ENCODE measurements around the gene YPEL5. TPM values are rescaled to one million over a fixed set of nuclear protein-coding genes. Genes with fewer than 3 reads are reported as not detected.

YPEL5 gene
- polyA plus RNA-seq, 1 of the 3 experiments (the other 2 are of a cell fraction) = 60.5 TPM

- Histone ChIP-seq H3K4me2 (peak overlapping the region; percentile 73), H3K79me2 (ENCODE audit: insufficient read depth) (peaks cover 75% of the 10 kb centered on the region), H3K9me3 (no peaks in the 10 kb centered on the region), H3K9ac (peak overlapping the region; percentile 19; the same call in 1 of the 2 replicates), H3K4me3 (ENCODE audit: low read depth in 2 of 2, low read length in 1 of 2) (peak overlapping the region in 1 of 2 experiments; percentile 16; a peak in 1 of 4 replicates), H3K9me2 (no peaks in the 10 kb centered on the region), H3K27ac (ENCODE audit: low read depth in 2 of 2, low read length in 1 of 2) (peak overlapping the region in 1 of 2 experiments; percentile 32; a peak in 1 of 4 replicates), H2AFZ (ENCODE audit: low read depth) (no peak overlapping the region), H3K4me1 (ENCODE audit: control insufficient read depth in 1 of 2, insufficient read depth in 2 of 2, low read depth in 1 of 2, low read length in 1 of 2) (peaks cover 26 to 58% of the 10 kb centered on the region in 2 experiments; a peak in 3 of 4 replicates), H3F3A (replicated peaks; ENCODE audit: insufficient read depth) (peaks cover 21% of the 10 kb centered on the region), H4K20me1 (ENCODE audit: insufficient read depth) (peaks cover 59% of the 10 kb centered on the region), H3K36me3 (replicated peaks in 1 of 2; ENCODE audit: control insufficient read depth in 1 of 2, insufficient read depth in 2 of 2, low read length in 1 of 2) (peaks cover 39 to 52% of the 10 kb centered on the region in 2 experiments), H3K27me3 (ENCODE audit: insufficient read depth) (no peaks in the 10 kb centered on the region)
- 32% methylated on average over 1 of the region's 1 CpG for WGBS (ENCODE audit: low lambda C conversion rate)
- no peak for DNase-seq
- ChIA-PET POLR2A (interaction anchor here (0.7 to 1.3 kb wide), 2 partner anchors 12 to 1123 kb away, joined by 3 to 4 read pairs; no protein-coding TSS in a partner anchor), CTCF (interaction anchor here (1.1 to 8.5 kb wide), 7 partner anchors 14 to 565 kb away, joined by 3 to 126 read pairs (median 4); no protein-coding TSS in a partner anchor)
- no peak for TF ChIP-seq RCOR1 (IDR thresholded peaks at IDR 0.05; ENCODE audit: low read length)
- TF ChIP-seq RAD21 (IDR thresholded peaks at IDR 0.05; ENCODE audit: low read length) = no peak
- no peak for TF ChIP-seq USF2 (IDR thresholded peaks at IDR 0.05; ENCODE audit: borderline replicate concordance, low read depth, low read length)
- TF ChIP-seq EP300 (IDR thresholded peaks at IDR 0.05; ENCODE audit: borderline replicate concordance in 1 of 2, low read depth in 1 of 2, low read length in 1 of 2) = no peak
- TF ChIP-seq MAX (IDR thresholded peaks at IDR 0.05; ENCODE audit: low read depth) = no peak
- no peak for TF ChIP-seq MXI1 (IDR thresholded peaks at IDR 0.05; ENCODE audit: low read depth, low read length)
- TF ChIP-seq NFIC (IDR thresholded peaks at IDR 0.05; ENCODE audit: borderline replicate concordance) = no peak
- no peak for TF ChIP-seq IRF3 (IDR thresholded peaks at IDR 0.05; ENCODE audit: low read depth, low read length)
- TF ChIP-seq NRF1 (IDR thresholded peaks at IDR 0.05; ENCODE audit: low read depth, low read length) = no peak
- no peak for TF ChIP-seq POLR2AphosphoS5 (IDR thresholded peaks at IDR 0.05; ENCODE audit: low read depth, low read length)
- no peak for TF ChIP-seq RXRA (IDR thresholded peaks at IDR 0.05; ENCODE audit: borderline replicate concordance, low read depth)
Observed at GRCh38 chr2:30149976-30150375, 3.2 kb downstream of the YPEL5 start.

GRCh38 chr2:30150786-30151185, 4.0 kb downstream of the YPEL5 start:
- no peak overlapping the region for H3K4me3 ChIP-seq (ENCODE audit: low read depth in 2 of 2, low read length in 1 of 2)
- H3K4me2 ChIP-seq = peak overlapping the region; percentile 73
- H3K9me3 ChIP-seq = no peaks in the 10 kb centered on the region
- WGBS (ENCODE audit: low lambda C conversion rate) = 92% methylated on average over 4 of the region's 4 CpGs
- peaks cover 26 to 63% of the 10 kb centered on the region in 2 experiments; a peak in 3 of 4 replicates for H3K4me1 ChIP-seq (ENCODE audit: control insufficient read depth in 1 of 2, insufficient read depth in 2 of 2, low read depth in 1 of 2, low read length in 1 of 2)
- H2AFZ ChIP-seq (ENCODE audit: low read depth) = no peak overlapping the region
- ChIA-PET CTCF (interaction anchor here (1.2 to 8.5 kb wide), 7 partner anchors 14 to 564 kb away, joined by 3 to 126 read pairs (median 4); no protein-coding TSS in a partner anchor), POLR2A (interaction anchor here (1.3 kb wide), 1 partner anchor 12 kb away, joined by 4 read pairs; no protein-coding TSS in a partner anchor)
- H3K36me3 ChIP-seq (replicated peaks in 1 of 2; ENCODE audit: control insufficient read depth in 1 of 2, insufficient read depth in 2 of 2, low read length in 1 of 2) = peaks cover 41 to 58% of the 10 kb centered on the region in 2 experiments
- no peak for DNase-seq
- peak overlapping the region in 1 of 2 experiments; percentile 32; a peak in 1 of 4 replicates for H3K27ac ChIP-seq (ENCODE audit: low read depth in 2 of 2, low read length in 1 of 2)
- no peaks in the 10 kb centered on the region for H3K27me3 ChIP-seq (ENCODE audit: insufficient read depth)
- H3K79me2 ChIP-seq (ENCODE audit: insufficient read depth) = peaks cover 83% of the 10 kb centered on the region
- TF ChIP-seq CTCF (IDR thresholded peaks at IDR 0.05) (no peak), GABPA (IDR thresholded peaks at IDR 0.05; ENCODE audit: low read depth) (no peak)
- H3K9me2 ChIP-seq = no peaks in the 10 kb centered on the region
- H4K20me1 ChIP-seq (ENCODE audit: insufficient read depth) = peaks cover 67% of the 10 kb centered on the region
- H3K9ac ChIP-seq = 0 out of 2 replicates have a peak overlapping the region, but pooled peaks have one; percentile 19
- H3F3A ChIP-seq (replicated peaks; ENCODE audit: insufficient read depth) = peaks cover 24% of the 10 kb centered on the region

Data from SK-N-SH (cell line).